Mucosa of gallbladder (tissue), 1 donor: Measurements from ENCODE around the gene KLRB1. TPM values are rescaled to one million over a fixed set of nuclear protein-coding genes. Genes with fewer than 3 reads are reported as not detected.

ENCODE experiments used
- total RNA-seq: library from RNA; stranded (reverse); gene quantifications from one replicate; pipeline ENCODE4 v1.2.1, GENCODE V29; 2021
- donor health status: DM: no; HTN: no; CAD: no.

Gene KLRB1
- total RNA-seq, 1 donor from 2014 or later: 6.4 TPM

Other genes with a start within 250 kb of the KLRB1 start
- 9.0 TPM for gene CLEC2D, start 61.8 kb upstream of the KLRB1 start, total RNA-seq
- gene CLECL1, start 125.2 kb upstream of the KLRB1 start, total RNA-seq: 0.69 TPM
- 18.4 TPM for gene CD69, start 153.0 kb upstream of the KLRB1 start, total RNA-seq
- not detected for gene KLRF1, start 219.6 kb upstream of the KLRB1 start, total RNA-seq